HG02759 (cell line): ENCODE results near the gene MTMR10.

Experiments
- ATAC-seq: cut with Tn5 transposase; IDR thresholded peaks from one replicate; pipeline ENCODE4 v1.9.1; 2021; ENCODE audit warnings: mild to moderate bottlenecking, moderate library complexity; ENCODE audit not compliant: unreplicated experiment

Gene MTMR10, protein sequence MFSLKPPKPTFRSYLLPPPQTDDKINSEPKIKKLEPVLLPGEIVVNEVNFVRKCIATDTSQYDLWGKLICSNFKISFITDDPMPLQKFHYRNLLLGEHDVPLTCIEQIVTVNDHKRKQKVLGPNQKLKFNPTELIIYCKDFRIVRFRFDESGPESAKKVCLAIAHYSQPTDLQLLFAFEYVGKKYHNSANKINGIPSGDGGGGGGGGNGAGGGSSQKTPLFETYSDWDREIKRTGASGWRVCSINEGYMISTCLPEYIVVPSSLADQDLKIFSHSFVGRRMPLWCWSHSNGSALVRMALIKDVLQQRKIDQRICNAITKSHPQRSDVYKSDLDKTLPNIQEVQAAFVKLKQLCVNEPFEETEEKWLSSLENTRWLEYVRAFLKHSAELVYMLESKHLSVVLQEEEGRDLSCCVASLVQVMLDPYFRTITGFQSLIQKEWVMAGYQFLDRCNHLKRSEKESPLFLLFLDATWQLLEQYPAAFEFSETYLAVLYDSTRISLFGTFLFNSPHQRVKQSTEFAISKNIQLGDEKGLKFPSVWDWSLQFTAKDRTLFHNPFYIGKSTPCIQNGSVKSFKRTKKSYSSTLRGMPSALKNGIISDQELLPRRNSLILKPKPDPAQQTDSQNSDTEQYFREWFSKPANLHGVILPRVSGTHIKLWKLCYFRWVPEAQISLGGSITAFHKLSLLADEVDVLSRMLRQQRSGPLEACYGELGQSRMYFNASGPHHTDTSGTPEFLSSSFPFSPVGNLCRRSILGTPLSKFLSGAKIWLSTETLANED

DNA sequence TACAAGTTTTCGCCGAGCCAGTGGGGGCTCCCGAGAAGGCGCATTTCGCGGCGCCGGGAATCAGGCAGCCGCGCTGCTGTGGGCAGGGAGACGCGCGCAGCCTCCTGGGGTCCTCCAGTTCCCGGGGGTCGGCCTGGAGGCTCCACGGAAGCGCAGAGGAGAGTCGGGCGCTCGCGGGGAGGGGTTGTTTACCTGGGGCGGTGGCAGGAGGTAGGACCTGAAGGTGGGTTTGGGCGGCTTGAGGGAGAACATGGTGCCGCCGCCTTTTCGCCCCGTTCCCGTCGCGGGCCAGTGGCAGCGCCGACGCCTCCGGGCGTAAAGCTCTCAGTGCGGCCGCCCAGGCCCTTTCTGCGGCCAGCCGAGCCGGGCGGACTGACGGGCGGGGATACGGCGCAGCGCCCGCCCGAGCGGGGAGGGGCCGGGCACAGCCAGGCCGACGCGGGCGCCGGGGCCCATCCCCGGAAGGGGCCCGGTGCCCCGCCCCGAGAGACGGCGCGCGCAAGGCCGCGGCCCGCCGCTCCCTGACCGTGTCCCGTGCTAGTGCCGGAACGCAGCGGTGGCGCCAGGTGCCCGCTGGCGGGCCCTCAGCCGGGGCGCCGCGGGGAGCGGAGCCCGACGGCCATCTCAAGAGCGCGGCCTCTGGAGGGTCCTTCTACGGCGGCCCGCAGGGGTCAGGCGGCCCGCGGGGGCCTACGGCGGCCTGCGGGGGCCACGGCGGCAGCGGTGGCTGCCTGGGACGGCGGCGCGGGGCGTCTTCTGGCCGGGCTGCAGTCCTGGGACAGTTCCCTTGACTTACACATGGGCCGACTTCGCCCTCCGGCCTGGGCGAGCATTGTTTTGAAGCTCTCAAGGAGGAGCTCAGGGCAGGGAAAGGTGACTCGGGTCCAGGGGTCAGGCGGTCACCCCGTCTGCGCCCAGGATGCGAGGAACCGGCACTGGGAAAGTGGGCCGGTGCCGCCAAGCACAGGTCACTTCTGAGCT, at the start of gene MTMR10:
Gene MTMR10, minus strand, starts transcription at position 374 of the 981 bp plus-strand sequence. Its CDS starts 122 bp downstream, at position 252.
- peak; percentile 93 for ATAC-seq

DNA sequence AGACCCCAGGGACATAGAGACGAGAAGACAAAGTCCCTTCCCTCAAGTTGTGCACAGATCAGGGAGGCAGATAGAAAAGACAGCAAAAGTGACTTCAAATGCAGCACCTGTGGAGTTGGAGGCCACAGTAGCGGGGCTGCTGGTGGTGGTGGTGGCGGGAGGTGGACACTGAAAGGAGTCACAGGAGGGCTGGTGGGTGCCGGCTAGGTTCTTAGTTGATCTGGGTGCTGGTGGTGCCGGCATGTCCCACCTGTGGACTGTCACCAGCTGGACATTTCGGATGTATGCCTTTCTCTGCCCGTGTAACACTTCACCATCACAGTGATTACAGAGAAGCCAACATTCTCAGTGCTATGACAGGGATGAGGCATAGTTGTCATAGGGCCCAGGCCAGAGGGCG, 49.2 kb upstream of the MTMR10 start:
- ATAC-seq, result no peak

DNA sequence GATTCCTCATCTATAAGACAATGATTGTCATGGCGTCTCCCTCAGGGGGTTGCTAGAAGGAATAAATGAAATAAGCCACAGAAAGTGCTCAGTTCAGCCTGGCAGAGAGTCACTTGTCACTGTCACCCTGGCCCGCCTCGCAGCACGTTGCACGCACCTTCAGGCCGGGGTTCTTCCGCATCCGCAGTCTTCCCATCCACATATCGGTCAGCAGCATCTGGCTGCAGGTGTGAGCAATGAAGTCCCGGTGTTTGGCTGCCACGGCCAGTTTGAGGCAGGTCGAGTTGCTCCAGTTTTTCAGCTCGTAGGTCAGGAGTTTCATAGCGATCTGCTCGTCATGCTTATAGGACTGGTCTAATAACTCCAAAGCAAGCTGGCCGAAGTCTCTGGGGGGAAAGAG, 48.5 kb upstream of the MTMR10 start:
- no peak for ATAC-seq

DNA sequence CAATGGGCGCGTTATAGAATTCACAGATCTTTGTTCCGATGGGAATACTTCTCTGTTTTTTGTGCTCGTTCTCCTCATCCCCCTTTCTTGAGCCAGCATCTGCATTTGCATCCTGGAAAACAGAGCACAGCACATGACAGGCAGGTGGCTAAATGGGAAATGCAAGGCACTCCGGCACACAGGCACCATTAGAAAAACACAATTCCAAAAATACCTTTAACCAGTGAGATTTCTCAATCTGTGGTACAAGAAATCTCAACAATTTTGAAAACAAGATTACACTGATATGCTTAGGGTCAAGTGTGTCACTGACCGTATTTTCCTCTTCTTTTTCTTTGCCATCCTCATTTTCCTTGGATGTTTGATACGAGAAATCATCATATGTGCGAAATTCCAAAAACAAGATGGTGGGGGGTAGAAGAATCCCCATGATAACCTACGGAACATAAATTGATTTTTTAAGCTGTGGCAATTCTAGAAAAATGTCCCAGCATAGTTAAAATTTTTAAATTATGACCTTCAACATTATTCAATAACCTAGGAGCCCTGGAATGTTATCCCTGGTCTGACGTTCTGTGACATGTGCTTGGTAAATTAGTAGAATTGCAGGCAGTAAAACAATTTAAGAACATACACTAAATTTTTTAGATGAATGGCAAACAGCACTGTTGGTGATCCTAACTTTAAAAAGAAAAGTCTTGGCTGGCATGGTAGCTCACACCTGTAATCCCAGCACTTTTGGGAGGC, 46.5 kb upstream of the MTMR10 start:
- ATAC-seq, result no peak

DNA sequence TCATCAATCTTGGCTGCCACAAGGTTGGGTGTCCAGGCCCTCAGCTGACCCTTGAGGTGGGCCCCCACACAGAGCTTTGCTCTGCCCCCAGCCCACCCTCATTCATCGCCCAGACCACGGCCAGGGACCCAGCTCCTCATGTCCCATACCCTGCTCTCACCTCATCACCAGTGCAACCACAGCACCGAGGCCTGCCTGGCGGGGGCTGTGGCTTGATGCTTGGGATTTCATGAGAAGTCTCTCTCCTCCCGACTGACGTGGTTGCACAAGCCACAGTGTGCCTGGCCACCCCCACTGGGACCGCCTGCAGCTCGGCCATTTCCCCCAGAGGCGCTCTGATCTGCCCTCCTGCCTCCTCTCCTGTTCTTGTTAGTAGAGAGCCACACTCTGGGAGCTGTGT, 45.4 kb upstream of the MTMR10 start:
- no peak for ATAC-seq

DNA sequence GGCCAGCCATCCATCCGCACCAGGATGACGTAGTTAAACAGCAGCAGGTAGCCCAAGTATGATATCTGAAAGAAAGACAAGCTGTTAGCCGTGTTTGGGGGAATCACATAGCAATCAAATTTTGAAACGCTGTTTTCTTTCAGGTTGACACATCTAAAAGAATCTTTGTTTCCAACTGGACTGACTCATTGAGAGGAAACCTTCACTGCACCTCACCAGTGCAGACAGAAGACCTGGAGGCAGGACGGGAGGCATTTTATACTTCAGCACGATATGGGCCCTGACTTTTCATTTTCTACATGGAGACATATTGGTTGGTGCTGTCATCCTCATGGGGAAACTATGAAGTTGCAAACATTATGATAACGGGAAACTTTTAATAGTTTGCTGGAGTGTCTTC, 44.2 kb upstream of the MTMR10 start:
- no peak for ATAC-seq

DNA sequence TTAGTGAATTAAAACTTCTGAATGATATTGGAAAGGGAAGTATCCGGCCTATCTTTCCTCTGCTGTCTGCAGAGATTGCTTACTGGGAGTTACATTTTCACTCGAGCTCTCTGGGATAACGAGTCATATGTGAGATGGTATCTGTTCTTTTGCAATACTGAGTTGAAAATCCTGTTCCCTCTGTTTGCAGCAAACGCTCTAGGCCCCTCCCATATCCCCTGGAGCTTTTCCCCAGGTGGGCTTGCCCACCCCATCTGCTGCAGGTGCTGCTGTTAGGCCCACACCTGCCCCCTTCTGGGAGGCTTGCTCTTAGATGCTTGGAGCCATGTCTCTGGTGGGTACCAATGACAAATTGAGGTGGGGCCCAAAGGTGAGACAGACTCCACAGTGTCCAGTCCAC, 42.7 kb upstream of the MTMR10 start:
- ATAC-seq, result no peak

DNA sequence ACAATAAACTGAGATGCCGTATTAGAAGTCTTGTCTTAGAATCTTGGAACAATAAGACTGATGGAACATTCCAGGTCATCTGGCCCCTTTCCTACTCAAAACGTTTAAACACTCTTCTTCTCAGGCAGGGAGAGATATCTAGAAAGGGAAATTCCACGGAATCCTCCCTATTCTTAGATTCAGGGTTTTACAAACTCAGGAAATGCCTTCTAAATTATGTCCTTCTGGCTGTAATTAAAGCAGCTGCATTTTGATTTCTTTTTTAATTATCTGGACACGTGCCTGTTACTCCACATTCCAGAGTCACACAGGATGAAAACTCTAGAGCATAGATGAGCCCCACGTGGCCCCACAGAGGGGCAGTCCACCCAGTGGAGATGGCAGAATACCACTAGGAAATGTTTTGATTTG, 41.5 kb upstream of the MTMR10 start:
- ATAC-seq, result no peak

DNA sequence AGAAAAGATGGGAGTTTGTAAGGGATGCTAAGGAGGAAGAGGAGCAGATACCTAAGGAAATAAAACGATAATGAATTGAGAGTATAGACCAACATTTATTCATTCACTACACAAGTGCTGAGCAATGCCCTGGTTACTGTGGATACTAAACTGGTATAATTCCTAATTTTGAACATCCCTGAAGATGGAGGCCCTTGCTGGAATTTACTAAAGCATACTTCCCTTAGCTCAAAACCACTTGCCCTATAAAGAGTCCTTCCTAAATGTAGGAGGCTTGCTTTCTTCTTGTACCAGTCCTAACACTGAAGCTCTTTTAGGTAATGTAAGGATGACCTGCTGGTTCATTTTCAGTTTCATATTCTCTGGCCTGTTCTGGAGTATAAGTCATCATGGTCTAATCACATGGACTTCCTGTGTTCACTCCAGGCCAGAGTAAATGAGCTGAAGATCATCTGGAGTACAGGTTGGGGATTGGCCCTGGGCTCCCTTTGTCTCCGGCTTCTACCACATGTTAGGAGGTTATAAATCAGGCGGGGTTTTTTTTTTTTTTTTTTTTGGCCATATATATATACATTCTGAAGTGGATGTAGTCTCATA, 40.1 kb upstream of the MTMR10 start:
- peak; percentile 76 for ATAC-seq

DNA sequence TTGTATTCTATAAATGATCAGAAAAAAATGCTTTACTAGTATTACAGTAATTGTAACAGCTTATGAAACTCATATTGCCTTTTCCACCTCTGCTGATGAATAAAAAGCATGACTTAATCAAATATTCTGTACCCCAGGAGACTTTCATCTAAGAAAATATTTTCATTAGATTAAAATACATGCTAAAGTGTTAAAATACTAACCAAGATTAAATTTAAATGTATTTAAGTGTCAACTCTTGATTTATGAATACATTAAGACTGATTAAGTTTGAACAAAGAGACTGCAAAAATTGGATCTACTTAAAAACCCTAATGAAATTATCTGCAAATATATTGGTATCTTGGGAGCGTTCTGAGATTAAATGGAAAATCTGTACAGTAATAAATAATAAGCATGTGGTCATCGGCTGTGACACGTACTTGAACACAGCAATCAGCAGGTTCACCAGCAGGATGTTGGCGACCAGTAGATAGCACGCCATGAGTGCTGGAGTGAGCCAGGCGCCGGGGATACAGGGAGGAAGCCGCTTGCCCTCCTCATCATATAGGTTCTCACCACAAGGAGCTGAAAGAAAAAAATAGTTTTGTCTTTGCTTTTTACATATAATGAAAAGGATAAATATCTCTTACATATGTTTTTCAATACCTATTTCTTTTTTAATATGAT, 36.6 kb upstream of the MTMR10 start:
- ATAC-seq, result no peak

DNA sequence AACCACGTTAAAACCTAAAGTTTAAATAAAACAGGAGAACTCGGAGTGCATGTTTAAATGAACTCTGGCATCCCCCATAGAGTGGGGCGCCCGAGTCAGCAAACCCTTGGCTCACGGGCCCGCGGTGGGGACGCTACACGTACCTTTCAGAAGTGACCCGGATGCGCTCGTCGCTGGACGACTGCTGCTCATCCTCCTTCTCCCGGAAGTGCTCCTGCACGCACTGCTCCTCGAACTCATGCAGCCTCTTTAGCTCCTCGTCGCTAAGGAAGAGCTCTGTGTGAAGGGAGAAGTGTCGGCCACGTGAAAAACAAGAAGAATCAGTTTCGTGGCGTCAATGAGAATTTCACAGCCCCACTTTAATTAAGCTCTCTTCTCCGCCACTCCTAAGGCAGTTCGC, 34.6 kb upstream of the MTMR10 start:
- ATAC-seq, result no peak

DNA sequence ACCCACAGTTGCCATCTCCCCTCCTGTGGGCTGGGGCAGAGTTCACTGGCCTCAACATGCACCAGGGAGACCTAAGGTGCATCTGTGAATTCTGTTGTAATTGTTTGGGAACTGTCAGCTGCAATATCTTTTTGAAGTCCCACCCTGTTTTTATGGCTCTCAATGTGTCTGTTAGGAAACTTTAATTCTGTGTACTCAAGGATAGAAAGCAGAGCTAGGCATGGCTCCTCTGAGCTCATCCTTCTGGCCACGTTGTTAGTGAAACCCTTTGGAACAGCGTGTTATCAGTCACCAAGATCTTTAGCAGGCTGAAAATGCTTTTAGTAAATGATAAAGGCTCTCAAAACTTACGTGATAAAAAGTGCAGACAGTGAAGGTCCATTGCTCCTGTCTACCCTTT, 33.6 kb upstream of the MTMR10 start:
- ATAC-seq, result no peak

DNA sequence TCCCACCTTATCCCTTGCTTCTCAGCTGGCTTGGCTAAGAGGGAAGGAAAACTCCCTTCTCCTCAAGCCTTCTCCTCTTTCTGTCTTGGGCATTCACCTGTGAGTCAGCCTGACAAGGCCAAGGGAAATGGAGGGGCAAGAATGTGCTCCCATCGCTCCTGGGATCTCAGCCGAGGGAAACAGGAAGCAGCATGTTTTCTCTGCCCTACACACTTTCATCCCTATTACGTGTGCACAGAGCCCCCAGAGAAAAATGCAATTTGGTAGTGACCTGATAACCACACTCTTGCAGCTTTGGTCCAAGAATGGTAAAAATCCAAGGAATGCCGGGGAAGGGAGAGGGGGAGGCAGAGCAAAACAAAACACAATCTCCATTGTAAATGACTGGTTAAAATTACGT, 32.9 kb upstream of the MTMR10 start:
- no peak for ATAC-seq

DNA sequence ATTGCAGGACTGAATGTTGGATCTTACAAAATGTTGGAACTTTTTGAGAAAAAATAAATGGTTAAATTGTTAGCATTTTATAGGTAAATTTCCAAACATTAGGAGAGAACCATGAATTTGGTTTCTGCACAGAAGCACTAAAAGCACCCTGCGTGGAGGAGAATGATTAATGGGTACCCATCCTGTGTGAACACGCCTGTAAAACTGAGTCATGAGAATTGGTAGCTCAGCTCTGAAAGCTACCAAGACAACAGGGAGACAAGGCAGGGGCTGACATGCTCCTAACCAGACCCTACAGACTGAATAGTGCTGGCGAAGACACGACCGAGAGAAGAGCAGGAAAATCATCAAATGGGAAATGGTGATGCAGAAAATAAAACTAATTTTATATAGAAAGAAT, 32.4 kb upstream of the MTMR10 start:
- ATAC-seq, result no peak

DNA sequence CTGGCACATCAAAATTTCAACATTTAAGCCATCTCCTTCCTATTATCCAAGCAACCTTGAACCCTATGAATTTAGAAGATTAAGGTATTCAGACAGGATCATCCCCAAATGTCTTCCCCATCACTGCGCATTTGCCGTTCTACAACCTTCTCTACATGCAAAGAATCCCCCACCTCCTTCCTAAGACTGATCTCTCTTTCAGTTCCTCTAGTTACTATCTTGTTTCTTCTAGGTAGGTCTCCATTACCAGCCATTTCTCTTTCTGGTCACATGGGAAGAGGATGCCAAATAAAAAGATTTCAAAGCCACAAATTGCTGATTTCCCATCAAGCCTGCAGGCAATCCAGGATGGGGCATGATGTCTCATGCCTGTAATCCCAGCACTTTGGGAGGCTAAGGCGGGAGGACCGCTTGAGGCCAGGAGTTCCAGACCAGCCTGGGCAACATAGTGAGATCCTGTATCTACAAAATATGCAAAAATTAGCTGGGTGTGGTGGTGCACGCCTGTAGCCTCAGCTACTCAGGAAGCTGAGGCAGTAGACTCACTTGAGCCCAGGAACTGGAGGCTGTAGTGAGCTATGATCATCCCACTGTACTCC, 29.7 kb upstream of the MTMR10 start:
- no peak for ATAC-seq

DNA sequence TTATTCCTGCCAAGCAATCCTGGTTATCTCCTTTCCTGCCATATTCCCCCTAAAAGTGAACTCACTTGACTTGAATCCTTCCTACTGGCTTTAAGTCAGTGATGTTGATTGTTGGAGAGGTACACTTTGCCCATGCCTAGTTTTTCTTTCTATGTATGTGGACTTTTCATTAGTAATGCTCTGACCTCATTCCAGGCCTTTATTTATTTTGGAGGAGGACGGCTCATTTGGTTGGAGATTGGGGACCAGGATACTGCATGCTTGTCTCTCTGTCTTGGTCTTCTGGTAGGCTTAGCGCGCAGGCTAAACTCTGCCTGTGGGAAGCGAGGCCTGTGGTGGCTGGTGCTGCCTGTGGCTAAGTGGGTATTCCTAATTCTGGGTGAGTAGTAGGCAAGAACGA, 29.1 kb upstream of the MTMR10 start:
- ATAC-seq, result no peak

DNA sequence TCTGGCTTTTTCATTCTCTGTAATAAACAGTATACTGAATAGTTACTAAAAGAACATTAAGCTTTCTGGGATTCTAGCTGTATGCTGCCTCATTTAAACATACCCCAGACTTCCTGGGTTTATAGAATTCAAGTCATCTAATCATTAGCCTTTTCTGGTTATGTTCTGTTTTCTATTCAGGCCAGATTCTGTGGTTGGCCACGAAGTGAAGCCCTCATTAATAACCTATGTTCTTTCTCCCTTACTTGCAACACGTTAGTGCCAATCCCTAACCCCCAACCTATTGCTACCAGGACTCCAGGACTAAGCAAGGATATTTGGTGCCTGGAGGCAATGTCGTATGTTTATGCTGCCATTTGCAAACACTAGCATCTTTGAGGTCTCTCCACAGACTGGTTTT, 28.6 kb upstream of the MTMR10 start:
- ATAC-seq, result no peak

DNA sequence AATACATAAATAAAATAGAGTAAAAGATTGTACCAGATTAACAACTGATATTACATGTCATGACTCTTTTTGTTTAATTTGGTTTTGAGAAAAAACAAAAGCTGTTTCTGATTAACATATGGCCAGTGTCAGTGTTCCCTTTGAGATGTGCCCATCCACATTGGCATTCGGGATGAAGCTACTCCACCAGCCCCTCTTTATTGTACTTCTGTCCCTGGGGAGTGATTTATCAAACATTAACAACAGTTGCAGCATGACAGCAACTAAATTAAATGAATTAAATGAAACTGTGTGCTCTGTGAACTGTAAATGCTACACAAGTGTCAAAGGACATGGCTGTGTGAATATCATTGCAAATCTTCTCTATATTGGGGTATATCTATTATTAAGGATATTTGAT, 25.9 kb upstream of the MTMR10 start:
- ATAC-seq, result no peak

DNA sequence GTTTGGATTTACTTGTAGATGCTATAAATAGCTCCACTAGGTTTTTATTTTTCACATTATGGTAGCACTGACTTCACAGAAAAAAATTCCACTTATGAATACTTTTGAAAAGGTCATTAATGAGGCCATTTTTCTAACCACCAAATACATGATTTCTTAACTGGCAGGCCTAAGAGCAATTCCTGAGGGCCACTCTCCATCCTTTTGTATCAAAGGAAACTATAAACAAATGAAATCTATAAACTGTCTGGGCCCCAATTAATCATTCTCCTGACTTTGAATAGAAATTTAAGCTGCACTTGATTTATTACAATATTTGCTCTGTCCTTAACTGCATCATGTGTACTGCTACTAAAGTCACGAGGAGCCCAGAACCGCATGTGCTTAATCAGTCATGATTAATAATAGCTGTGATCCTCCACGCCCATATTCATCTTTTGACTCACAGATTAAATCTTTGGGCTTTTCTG, 25.1 kb upstream of the MTMR10 start:
- no peak for ATAC-seq
